ENCODE data around the gene POLR2C. TPM values are rescaled to one million over a fixed set of nuclear protein-coding genes. Genes with fewer than 3 reads are reported as not detected.

POLR2C gene
- total RNA-seq, 2 experiments from 2014 or later: 52.5 to 57.0 TPM

DNA sequence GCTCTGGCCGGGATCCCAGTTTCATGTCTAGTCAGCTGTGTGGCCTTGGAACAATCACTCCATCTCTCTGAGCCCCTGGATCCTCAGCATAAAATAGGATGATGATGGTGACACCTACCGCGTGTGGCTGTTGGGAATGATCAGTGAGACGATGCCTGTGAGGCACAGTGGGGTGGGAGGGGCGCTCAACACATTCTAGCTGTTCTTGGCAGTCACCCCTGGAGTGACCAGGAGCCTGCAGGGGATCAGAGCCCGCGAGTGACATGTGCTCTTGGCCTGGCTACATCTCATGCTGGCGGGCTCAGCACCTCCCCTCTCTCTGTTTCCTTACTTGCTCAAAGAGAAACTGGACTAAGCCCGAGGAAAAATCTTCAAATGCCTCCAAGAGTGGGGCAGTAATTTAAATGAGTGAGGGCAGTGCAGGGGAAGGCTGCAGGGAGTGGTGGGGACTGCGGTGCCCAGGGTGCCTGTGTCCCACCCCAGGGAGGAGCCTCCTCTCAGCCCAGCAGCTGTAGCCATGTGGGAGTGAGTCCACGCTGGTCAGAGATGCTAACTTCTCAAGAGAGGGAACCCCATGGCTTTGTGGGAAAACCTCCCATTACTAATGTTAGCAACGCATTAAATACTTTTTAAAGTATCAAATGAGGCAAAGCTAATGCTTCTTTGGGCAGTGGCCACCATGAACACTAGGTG lies 46.9 kb downstream of the POLR2C start:
- DNase-seq: no peak
- Mint-ChIP-seq H3K4me1 (ENCODE audit: low read depth) (no peaks in the 10 kb centered on the region), H3K9me3 (no peaks in the 10 kb centered on the region), H3K27me3 (no peaks in the 10 kb centered on the region), H3K4me3 (no peak overlapping the region), H3K27ac (no peak overlapping the region), H3K36me3 (no peaks in the 10 kb centered on the region)
- POLR2A ChIA-PET: no interaction called here
- CTCF ChIA-PET: interaction anchor here (0.7 to 2.1 kb wide), 2 partner anchors 11 to 47 kb away, joined by 3 to 10 read pairs; partner anchors contain the start of gene POLR2C
- intact Hi-C loops (cut with micrococcal nuclease): no loop called here

DNA sequence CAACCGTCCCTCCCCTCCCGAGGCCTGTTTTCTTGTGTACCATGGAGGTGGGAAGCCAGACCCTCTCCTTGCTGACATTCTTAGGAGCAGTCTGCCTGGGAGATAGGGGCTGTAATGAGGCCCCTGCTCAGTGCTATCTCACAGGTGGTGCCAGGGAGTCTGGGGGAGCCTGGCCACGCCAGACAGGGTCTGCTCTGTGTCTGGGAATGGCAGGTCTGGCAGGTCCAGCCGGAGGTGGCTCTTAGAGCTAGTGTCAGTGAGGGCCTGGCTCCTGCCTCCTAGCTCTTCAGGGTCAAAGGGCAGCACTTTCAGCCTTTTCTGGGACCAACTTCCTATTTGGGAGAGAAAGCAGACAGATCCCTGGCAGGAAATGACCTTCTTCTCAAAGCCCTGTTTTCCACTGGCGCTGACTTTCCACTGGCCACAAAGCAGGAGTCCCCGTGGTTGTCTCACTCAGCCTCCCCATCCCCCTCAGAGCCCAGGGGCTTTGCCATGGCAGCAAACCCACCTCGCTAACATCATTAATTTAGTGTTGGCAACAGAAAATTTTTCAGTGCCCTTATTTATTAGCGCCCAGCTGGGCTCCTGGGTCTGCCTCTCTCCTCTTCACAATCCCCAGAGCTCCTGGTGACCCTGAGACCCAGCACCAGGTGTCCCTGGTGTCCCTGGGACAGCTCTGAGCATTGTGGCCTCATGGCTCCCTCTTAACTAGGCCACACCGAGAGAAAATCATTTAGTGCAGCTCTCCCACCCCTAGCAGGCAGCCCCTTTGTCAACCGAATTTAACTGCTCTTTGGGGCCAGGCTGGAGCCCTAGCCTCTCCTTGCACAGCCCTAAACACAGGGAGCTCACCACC lies 47.8 kb downstream of the POLR2C start:
- CTCF ChIA-PET: interaction anchor here (2.1 kb wide), 1 partner anchor 10 kb away, joined by 10 read pairs; no protein-coding TSS in a partner anchor
- no peak overlapping the region for H3K4me3 Mint-ChIP-seq
- H3K36me3 Mint-ChIP-seq: no peaks in the 10 kb centered on the region
- no peak for DNase-seq
- intact Hi-C loops (cut with micrococcal nuclease): no loop called here
- H3K27me3 Mint-ChIP-seq: no peaks in the 10 kb centered on the region
- H3K9me3 Mint-ChIP-seq: no peaks in the 10 kb centered on the region
- POLR2A ChIA-PET: no interaction called here
- H3K4me1 Mint-ChIP-seq (ENCODE audit: low read depth): no peaks in the 10 kb centered on the region
- H3K27ac Mint-ChIP-seq: no peak overlapping the region

DNA sequence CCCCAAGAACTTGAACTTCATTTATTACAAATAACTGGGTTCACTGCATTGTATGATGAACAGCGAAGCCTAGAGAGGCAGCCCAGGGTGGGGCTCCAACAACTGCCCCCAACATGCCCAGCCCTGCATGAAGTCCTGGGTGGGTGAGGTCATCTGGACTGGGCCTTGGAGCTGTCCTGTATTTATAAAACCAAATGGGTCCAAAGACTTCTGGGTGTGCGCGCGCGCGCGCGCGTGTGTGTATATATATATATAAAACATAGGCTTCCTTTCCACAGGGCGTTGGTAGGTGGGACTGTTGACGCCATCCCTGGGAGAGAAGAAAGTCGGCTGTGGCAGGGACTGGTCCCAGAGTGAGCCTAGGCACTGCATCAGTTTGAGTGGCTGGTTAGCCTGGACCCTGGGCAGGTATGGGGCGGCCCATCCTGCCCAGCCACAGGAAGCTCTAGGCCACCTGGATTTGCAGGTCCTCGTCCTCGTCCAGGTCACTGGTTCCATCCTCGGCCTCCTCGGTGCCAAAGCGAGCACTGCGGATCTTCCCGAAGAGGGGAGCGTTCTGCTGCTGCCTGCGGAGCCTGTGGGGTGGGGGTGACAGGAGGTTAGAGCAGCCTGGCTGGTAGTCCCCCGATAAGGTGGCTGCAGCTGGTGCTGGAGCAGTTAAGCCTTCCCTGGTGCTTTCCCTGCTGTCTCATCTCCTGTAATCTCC lies 50.0 kb downstream of the POLR2C start:
- POLR2A ChIA-PET: no interaction called here

DNA sequence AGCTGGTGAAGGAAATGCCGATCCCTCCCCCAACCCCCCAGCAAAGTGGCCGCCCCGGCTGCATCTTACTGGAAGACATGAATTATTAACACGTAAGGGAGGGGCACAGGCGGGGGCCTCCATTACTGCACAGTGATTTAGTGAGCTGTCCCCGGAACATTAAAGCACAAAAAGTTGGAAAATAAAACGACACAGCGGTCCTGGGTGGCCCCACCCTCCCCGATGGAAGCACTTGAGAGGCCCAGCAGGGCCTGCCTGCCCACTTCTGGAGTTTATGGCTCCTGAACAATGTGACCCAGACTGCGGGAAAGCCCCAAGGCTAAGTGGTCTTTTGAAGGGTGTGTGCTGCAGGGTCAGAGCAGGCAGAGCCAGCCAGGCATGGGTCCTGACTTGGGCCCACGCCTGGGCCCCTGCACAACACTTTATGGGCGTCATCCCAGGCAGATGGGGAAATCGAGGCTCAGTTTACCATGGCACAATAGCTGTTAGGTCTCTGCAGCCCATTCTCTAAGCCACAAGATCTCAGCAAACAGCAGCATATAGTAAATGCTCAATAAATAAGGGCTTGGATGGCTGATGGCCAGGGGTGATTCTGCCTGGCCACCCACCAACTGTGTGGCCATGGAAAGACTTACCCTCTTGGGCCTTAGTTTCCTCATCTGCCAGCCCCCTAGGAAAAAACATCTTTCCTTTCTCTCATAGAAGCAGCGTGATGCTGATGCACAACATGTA lies 51.1 kb downstream of the POLR2C start:
- no peaks in the 10 kb centered on the region for H3K27me3 Mint-ChIP-seq
- no peaks in the 10 kb centered on the region for H3K9me3 Mint-ChIP-seq
- POLR2A ChIA-PET: no interaction called here
- H3K4me1 Mint-ChIP-seq (ENCODE audit: low read depth): no peaks in the 10 kb centered on the region
- H3K36me3 Mint-ChIP-seq: no peaks in the 10 kb centered on the region
- H3K27ac Mint-ChIP-seq: no peak overlapping the region
- intact Hi-C loops (cut with micrococcal nuclease): no loop called here
- no peak overlapping the region for H3K4me3 Mint-ChIP-seq
- no peak for DNase-seq
- CTCF ChIA-PET: interaction anchor here (1.3 kb wide), 1 partner anchor 51 kb away, joined by 4 read pairs; the partner anchor contains the start of gene POLR2C

More for the DNA sequence above, 50.0 kb downstream of the POLR2C start:
- Mint-ChIP-seq H3K9me3 (no peaks in the 10 kb centered on the region), H3K36me3 (no peaks in the 10 kb centered on the region), H3K27ac (no peak overlapping the region), H3K27me3 (no peaks in the 10 kb centered on the region), H3K4me3 (no peak overlapping the region), H3K4me1 (ENCODE audit: low read depth) (no peaks in the 10 kb centered on the region)
- intact Hi-C loops (cut with micrococcal nuclease): no loop called here
- DNase-seq: no peak
- CTCF ChIA-PET: no interaction called here

DNA sequence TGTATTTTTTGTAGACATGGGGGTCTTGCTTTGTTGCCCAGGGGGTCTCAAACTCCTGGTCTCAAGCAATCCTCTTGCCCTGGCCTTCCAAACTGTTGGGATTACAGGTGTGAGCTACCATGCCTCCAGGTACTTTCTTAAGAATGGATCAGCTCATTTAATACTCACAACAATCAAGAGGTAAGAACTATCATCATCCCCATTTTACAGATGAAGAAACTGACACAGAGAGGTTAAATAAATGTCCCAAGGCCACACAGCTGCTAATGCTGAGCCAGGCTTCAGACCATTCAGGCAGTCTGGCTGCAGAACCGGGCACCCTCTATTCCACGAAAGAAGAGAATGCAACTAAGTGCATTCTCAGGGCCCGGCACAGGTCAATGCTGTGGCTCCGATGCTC lies 51.9 kb downstream of the POLR2C start:
- intact Hi-C loops (cut with micrococcal nuclease): no loop called here
- ChIA-PET POLR2A (no interaction called here), CTCF (interaction anchor here (0.8 to 1.3 kb wide), 3 partner anchors 27 to 52 kb away, joined by 3 to 4 read pairs (median 3); partner anchors contain the start of gene POLR2C)
- Mint-ChIP-seq H3K9me3 (no peaks in the 10 kb centered on the region), H3K27me3 (no peaks in the 10 kb centered on the region), H3K4me3 (no peak overlapping the region), H3K36me3 (no peaks in the 10 kb centered on the region), H3K4me1 (ENCODE audit: low read depth) (no peaks in the 10 kb centered on the region), H3K27ac (no peak overlapping the region)
- DNase-seq: no peak

DNA sequence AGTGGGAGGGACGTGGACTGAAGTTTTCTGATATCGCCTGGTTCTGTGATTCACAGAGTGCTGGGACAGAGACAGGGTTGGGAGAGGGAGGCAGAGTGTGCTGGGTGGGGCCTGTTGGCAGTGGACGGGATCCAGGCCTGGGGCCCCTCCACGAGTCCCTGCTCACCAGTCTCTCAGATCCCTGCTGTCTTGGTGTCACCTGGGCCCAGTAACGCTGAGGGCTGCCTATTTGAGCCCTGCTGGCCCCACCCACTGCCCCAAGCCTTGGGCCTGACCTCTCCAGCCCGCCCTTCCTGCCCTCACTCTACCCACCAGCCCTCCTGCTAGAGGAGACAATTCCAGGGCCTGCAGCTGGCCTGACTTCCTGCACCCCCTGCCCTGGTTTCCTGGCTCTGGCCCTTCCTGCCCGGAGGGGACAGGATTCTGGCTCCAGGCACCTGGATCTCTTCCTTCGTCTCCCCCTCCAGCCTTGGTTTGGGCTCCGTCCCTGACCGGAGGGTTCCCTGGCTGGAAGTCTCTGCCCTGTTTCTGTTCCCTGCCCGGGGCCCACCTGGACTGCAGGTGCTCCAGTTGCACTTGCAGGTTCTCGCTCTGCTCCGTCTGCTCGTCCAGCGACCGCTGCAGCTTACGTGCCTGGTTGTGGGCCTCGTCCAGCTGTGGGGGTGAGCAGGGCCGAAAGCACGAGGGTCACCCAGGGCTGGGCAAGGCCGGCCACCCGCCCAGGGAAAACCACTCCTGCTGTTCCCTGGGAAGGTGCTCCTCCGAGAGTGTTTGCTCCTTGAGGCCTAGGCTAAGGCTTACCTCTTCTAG lies 52.5 kb downstream of the POLR2C start:
- H3K9me3 Mint-ChIP-seq: no peaks in the 10 kb centered on the region
- H3K4me1 Mint-ChIP-seq (ENCODE audit: low read depth): peaks cover under 1% of the 10 kb centered on the region
- CTCF ChIA-PET: interaction anchor here (0.8 to 1.3 kb wide), 3 partner anchors 28 to 53 kb away, joined by 3 to 4 read pairs (median 3); partner anchors contain the start of gene POLR2C
- intact Hi-C loops (cut with micrococcal nuclease): no loop called here
- H3K27ac Mint-ChIP-seq: no peak overlapping the region
- H3K4me3 Mint-ChIP-seq: no peak overlapping the region
- no peaks in the 10 kb centered on the region for H3K36me3 Mint-ChIP-seq
- DNase-seq: no peak
- H3K27me3 Mint-ChIP-seq: no peaks in the 10 kb centered on the region
- POLR2A ChIA-PET: no interaction called here

DNA sequence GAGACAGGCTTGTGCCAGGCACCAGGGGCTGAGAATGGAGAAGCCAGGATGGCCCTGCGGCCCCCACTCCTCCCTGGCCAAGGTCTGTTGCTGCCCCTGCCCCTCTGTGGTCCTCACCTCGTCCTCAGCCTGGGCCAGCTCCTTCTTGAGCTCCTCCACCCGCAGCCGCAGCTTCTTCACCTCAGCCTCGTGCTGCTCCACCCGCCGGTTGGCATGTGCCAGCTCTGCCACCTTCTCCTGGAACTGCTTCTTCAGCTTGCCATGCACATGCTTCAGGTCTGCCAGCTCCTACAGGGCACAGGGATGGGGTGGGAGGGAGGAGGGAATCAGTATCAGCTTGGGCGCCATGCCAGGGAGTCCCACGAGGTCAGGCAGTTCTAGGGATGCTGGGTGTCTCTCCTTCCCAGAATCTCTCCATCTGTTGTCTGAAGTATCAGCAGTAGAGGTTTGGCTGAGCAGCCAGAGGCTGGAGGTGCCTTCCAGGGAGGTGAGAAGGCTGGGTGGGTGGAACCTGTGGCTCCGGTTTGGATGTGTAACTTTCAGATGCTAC lies 53.8 kb downstream of the POLR2C start:
- DNase-seq: no peak
- H3K4me3 Mint-ChIP-seq: no peak overlapping the region
- H3K27me3 Mint-ChIP-seq: no peaks in the 10 kb centered on the region
- POLR2A ChIA-PET: no interaction called here
- CTCF ChIA-PET: interaction anchor here (1.0 to 5.3 kb wide), 4 partner anchors 41 to 215 kb away, joined by 3 to 103 read pairs (median 26); no protein-coding TSS in a partner anchor
- H3K36me3 Mint-ChIP-seq: no peaks in the 10 kb centered on the region
- no peak overlapping the region for H3K27ac Mint-ChIP-seq
- intact Hi-C loops (cut with micrococcal nuclease): no loop called here
- H3K4me1 Mint-ChIP-seq (ENCODE audit: low read depth): peaks cover 3% of the 10 kb centered on the region
- no peaks in the 10 kb centered on the region for H3K9me3 Mint-ChIP-seq

DNA sequence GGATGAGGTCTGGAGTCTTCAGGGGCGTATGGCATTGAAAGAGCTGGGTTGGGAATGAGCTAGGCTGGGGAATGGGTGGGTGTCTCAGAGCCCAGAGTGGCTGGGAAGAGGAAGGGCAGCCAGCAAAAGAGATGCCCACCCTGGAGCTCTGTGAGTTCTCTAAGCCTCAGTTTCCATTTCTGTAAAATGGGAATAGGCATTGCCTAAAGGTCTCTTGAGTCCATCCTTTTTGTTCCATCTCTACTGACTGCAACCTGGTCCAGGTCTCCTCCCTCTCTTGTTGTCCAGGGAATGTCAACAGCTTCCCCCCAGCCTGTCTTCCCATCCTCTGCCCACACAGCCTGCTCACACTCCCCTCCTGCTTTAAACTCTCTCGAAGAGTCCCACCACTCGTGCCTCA lies 54.3 kb downstream of the POLR2C start:
- POLR2A ChIA-PET: no interaction called here
- H3K9me3 Mint-ChIP-seq: no peaks in the 10 kb centered on the region
- intact Hi-C loops (cut with micrococcal nuclease): no loop called here

DNA sequence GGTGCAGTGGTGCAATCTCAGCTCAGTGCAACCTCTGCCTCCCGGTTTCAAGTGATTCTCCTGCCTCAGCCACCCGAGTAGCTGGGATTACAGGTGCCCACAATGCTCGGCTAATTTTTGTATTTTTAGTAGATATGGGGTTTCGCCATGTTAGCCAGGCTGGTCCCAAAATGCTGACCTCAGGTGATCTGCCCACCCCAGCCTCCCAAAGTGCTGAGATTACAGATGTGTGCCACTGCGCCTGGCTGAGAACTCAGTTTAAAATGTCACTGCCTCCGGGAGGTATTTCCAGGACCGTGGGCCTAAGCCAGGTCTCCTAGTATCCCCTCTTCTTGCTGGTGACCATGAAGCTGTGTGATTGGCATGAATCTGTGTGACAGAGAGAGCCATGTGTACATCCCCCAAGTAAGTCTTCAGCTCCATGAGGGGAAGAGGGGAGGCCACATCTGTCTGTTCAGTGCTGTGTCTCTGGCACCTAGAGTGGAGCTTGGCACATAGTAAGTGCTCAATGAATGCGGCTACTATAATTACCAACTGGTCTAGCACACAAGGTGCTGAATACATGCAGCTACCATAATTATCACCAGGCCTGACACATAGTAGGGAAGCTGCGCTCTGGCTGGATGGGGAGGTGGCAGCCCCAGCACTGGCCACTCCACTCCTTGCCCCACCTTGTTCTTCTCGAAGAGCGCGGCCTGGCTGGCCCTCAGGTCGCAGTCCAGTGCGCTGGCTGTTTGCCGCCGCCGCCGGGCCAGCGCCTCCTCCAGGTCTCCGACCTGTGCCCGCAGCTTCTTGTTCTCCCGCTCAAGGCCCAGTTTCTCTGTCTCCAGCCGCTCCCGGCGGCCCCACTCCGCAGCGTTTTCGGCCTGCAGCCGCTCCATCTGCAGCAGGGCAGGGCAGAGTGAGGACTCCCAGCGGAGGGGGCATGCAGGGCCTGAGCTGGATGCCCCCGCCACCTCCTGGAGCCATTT lies 55.2 kb downstream of the POLR2C start:
- no peaks in the 10 kb centered on the region for H3K36me3 Mint-ChIP-seq
- POLR2A ChIA-PET: no interaction called here
- intact Hi-C loops (cut with micrococcal nuclease): no loop called here

More for the DNA sequence above, 54.3 kb downstream of the POLR2C start:
- H3K36me3 Mint-ChIP-seq: no peaks in the 10 kb centered on the region
- no peak for DNase-seq
- no peak overlapping the region for H3K27ac Mint-ChIP-seq
- H3K4me3 Mint-ChIP-seq: no peak overlapping the region
- H3K27me3 Mint-ChIP-seq: no peaks in the 10 kb centered on the region
- H3K4me1 Mint-ChIP-seq (ENCODE audit: low read depth): peaks cover 3% of the 10 kb centered on the region
- CTCF ChIA-PET: interaction anchor here (1.0 to 5.3 kb wide), 4 partner anchors 41 to 216 kb away, joined by 3 to 103 read pairs (median 26); no protein-coding TSS in a partner anchor

DNA sequence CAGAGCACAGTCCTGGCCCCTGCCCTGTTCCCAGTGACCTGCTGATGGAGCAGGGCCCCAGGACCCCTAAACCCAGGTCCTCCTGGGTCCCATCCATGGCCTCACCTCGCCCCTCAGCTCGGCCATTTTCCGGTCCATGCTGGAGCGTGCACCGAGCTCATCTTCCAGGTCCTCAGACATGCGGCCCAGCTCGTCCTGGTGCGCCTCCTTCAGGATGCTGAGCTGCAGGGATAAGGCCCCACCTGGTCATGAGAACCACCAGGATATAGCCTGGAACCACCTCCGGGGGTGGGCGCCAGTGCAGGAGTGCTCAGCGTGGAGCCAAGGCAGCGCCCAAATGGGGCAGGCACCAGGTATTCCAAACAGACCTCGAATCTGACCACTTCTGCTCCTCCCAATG lies 56.0 kb downstream of the POLR2C start:
- no peak for DNase-seq
- Mint-ChIP-seq H3K9me3 (no peaks in the 10 kb centered on the region), H3K27ac (no peak overlapping the region), H3K4me3 (no peak overlapping the region), H3K27me3 (no peaks in the 10 kb centered on the region), H3K36me3 (no peaks in the 10 kb centered on the region), H3K4me1 (ENCODE audit: low read depth) (peaks cover 3% of the 10 kb centered on the region)
- POLR2A ChIA-PET: no interaction called here
- CTCF ChIA-PET: interaction anchor here (1.0 to 5.3 kb wide), 12 partner anchors 14 to 217 kb away, joined by 4 to 103 read pairs (median 19); partner anchors contain the start of genes ADGRG5, CCDC102A, CIAPIN1 and COQ9
- intact Hi-C loops (cut with micrococcal nuclease): no loop called here

More for the DNA sequence above, 55.2 kb downstream of the POLR2C start:
- no peak overlapping the region for H3K4me3 Mint-ChIP-seq
- H3K27me3 Mint-ChIP-seq: no peaks in the 10 kb centered on the region
- H3K27ac Mint-ChIP-seq: no peak overlapping the region
- no peak for DNase-seq
- CTCF ChIA-PET: interaction anchor here (0.8 to 5.3 kb wide), 10 partner anchors 31 to 216 kb away, joined by 3 to 103 read pairs (median 15); partner anchors contain the start of genes CIAPIN1, COQ9, DOK4 and POLR2C
- no peaks in the 10 kb centered on the region for H3K9me3 Mint-ChIP-seq
- H3K4me1 Mint-ChIP-seq (ENCODE audit: low read depth): peaks cover 3% of the 10 kb centered on the region
